Measurements from ENCODE around the gene CABCOCO1. TPM values are rescaled to one million over a fixed set of nuclear protein-coding genes. Genes with fewer than 3 reads are reported as not detected.
A peak's percentile ranks its signal among the peaks of the same experiment; 100 is the strongest.

The CABCOCO1 gene
- total and polyA plus RNA-seq, 9 of the 15 experiments (the other 6 are each of a cell fraction or from before 2014, with no cell fraction given), result 0.04 TPM; not detected in 8

DNA sequence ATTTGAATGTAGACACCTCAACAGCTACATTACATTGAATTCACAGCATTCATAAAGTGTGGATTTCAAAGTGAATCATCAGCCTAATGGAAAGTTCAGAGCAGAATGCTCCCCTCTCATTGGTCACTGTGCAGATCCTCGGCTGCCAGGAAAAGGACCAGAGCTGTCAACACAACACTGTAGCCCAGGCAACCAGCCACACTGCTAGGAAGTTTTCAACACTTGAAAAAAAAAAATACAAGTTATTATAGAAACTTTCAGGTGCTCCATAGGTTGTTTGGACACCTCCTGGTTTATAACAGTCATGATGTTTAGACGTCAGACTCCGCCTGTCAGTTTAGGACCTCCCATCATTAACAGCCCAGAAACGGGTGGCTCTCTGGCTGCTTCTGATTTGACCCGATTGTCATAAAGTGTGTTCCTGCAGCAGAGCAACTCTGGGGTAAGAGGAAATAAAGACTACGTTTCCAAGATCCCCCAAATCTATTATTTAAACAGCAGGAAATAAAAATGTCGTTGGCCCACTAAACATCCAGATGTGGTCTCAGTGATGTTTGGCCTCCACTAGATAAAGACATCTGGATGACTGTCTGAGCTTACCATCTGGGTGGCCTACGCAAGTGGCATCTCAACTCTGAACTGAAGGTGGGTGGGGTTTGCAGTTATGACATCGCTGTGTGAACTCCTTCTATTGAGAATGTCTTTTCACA, 117.4 kb downstream of the CABCOCO1 start (continued):
- TF ChIP-seq, protein P1, sequence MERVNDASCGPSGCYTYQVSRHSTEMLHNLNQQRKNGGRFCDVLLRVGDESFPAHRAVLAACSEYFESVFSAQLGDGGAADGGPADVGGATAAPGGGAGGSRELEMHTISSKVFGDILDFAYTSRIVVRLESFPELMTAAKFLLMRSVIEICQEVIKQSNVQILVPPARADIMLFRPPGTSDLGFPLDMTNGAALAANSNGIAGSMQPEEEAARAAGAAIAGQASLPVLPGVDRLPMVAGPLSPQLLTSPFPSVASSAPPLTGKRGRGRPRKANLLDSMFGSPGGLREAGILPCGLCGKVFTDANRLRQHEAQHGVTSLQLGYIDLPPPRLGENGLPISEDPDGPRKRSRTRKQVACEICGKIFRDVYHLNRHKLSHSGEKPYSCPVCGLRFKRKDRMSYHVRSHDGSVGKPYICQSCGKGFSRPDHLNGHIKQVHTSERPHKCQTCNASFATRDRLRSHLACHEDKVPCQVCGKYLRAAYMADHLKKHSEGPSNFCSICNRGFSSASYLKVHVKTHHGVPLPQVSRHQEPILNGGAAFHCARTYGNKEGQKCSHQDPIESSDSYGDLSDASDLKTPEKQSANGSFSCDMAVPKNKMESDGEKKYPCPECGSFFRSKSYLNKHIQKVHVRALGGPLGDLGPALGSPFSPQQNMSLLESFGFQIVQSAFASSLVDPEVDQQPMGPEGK (CRISPR knock-in tag; IDR thresholded peaks at IDR 0.05; ENCODE audit: borderline replicate concordance), result no peak
- TF ChIP-seq, protein P2, sequence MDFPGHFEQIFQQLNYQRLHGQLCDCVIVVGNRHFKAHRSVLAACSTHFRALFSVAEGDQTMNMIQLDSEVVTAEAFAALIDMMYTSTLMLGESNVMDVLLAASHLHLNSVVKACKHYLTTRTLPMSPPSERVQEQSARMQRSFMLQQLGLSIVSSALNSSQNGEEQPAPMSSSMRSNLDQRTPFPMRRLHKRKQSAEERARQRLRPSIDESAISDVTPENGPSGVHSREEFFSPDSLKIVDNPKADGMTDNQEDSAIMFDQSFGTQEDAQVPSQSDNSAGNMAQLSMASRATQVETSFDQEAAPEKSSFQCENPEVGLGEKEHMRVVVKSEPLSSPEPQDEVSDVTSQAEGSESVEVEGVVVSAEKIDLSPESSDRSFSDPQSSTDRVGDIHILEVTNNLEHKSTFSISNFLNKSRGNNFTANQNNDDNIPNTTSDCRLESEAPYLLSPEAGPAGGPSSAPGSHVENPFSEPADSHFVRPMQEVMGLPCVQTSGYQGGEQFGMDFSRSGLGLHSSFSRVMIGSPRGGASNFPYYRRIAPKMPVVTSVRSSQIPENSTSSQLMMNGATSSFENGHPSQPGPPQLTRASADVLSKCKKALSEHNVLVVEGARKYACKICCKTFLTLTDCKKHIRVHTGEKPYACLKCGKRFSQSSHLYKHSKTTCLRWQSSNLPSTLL (IDR thresholded peaks at IDR 0.05), result no peak
- no peak for TF ChIP-seq DACH1 (IDR thresholded peaks at IDR 0.05; ENCODE audit: partially characterized antibody)
- no peak for TF ChIP-seq CAMTA2 (CRISPR knock-in tag; conservative IDR thresholded peaks at IDR 0.05)
- peak in 1 of 2 experiments; percentile 55; a peak in 1 of 3 replicates for TF ChIP-seq CBX3 (IDR thresholded peaks at IDR 0.05; ENCODE audit: borderline replicate concordance in 1 of 2, low read length in 2 of 2)
- TF ChIP-seq KAT2B (IDR thresholded peaks at IDR 0.05; ENCODE audit: low read depth, low read length), result no peak
- TF ChIP-seq ZNF695 (CRISPR knock-in tag; IDR thresholded peaks at IDR 0.05), result no peak
- no peak for TF ChIP-seq SRSF7 (optimal IDR thresholded peaks at IDR 0.05; ENCODE audit: low read depth, low read length)
- peak; percentile 61; the same call in 1 of the 2 replicates for TF ChIP-seq FOSL1 (tag; conservative IDR thresholded peaks at IDR 0.05)
- TF ChIP-seq, protein P3, sequence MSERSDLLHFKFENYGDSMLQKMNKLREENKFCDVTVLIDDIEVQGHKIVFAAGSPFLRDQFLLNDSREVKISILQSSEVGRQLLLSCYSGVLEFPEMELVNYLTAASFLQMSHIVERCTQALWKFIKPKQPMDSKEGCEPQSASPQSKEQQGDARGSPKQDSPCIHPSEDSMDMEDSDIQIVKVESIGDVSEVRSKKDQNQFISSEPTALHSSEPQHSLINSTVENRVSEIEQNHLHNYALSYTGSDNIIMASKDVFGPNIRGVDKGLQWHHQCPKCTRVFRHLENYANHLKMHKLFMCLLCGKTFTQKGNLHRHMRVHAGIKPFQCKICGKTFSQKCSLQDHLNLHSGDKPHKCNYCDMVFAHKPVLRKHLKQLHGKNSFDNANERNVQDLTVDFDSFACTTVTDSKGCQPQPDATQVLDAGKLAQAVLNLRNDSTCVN (CRISPR knock-in tag; IDR thresholded peaks at IDR 0.05), result no peak
- TF ChIP-seq RFX1 (IDR thresholded peaks at IDR 0.05), result peak; percentile 92
- TF ChIP-seq ZNF589 (CRISPR knock-in tag; IDR thresholded peaks at IDR 0.05; ENCODE audit: low read depth), result 0 out of 2 replicates have a peak, but pooled peaks have one; percentile 44
- no peak for TF ChIP-seq CBX1 (IDR thresholded peaks at IDR 0.05; ENCODE audit: low read depth)
- peak; percentile 64; the same call in 1 of the 2 replicates for TF ChIP-seq ZNF766 (CRISPR knock-in tag; conservative IDR thresholded peaks at IDR 0.05)
- TF ChIP-seq, protein P4, sequence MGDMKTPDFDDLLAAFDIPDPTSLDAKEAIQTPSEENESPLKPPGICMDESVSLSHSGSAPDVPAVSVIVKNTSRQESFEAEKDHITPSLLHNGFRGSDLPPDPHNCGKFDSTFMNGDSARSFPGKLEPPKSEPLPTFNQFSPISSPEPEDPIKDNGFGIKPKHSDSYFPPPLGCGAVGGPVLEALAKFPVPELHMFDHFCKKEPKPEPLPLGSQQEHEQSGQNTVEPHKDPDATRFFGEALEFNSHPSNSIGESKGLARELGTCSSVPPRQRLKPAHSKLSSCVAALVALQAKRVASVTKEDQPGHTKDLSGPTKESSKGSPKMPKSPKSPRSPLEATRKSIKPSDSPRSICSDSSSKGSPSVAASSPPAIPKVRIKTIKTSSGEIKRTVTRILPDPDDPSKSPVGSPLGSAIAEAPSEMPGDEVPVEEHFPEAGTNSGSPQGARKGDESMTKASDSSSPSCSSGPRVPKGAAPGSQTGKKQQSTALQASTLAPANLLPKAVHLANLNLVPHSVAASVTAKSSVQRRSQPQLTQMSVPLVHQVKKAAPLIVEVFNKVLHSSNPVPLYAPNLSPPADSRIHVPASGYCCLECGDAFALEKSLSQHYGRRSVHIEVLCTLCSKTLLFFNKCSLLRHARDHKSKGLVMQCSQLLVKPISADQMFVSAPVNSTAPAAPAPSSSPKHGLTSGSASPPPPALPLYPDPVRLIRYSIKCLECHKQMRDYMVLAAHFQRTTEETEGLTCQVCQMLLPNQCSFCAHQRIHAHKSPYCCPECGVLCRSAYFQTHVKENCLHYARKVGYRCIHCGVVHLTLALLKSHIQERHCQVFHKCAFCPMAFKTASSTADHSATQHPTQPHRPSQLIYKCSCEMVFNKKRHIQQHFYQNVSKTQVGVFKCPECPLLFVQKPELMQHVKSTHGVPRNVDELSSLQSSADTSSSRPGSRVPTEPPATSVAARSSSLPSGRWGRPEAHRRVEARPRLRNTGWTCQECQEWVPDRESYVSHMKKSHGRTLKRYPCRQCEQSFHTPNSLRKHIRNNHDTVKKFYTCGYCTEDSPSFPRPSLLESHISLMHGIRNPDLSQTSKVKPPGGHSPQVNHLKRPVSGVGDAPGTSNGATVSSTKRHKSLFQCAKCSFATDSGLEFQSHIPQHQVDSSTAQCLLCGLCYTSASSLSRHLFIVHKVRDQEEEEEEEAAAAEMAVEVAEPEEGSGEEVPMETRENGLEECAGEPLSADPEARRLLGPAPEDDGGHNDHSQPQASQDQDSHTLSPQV (IDR thresholded peaks at IDR 0.05), result peak; percentile 61; the same call in 1 of the 2 replicates
- TF ChIP-seq RFX5 (IDR thresholded peaks at IDR 0.05; ENCODE audit: low read depth, low read length), result no peak
- no peak for TF ChIP-seq CBX8 (IDR thresholded peaks at IDR 0.05; ENCODE audit: borderline replicate concordance, extremely low read depth, low read depth, low read length, poor library complexity, severe bottlenecking)
- TF ChIP-seq ZNF699 (CRISPR knock-in tag; IDR thresholded peaks at IDR 0.05; ENCODE audit: insufficient replicate concordance), result no peak

All from K562 (cell line).